HepG2 (cell line): ENCODE measurements around the gene DPP3. TPM values are rescaled to one million over a fixed set of nuclear protein-coding genes. Genes with fewer than 3 reads are reported as not detected.

Experiments used
- CHD4 ChIP-seq: fragments of 200-600 bp; sonication (generic); IDR thresholded peaks from 2 replicates; pipeline ENCODE4 v1.7.0; 2017; ENCODE audit warnings: mild to moderate bottlenecking, low read length, borderline replicate concordance
- GPN1 ChIP-seq: sonication (generic); formaldehyde crosslinking; IDR thresholded peaks from 2 replicates; pipeline ENCODE4 v1.5.1; 2020; ENCODE audit warnings: missing genetic modification reagents, borderline replicate concordance
- KIAA2018 ChIP-seq: sonication (generic); formaldehyde crosslinking; IDR thresholded peaks from 2 replicates; pipeline ENCODE4 v1.5.0; 2020; ENCODE audit warnings: mild to moderate bottlenecking, missing genetic modification reagents, borderline replicate concordance
- MATR3 ChIP-seq: sonication (generic); formaldehyde crosslinking; IDR thresholded peaks from 2 replicates; pipeline ENCODE4 v1.4.0; 2020; ENCODE audit warnings: missing genetic modification reagents
- RBM22 ChIP-seq: fragments of 200-400 bp; formaldehyde crosslinking; optimal IDR thresholded peaks from 2 replicates; pipeline ENCODE3; 2017; ENCODE audit warnings: mild to moderate bottlenecking, low read length, moderate library complexity
- RERE ChIP-seq: IDR thresholded peaks from 2 replicates; pipeline ENCODE4 v1.6.1; 2016; ENCODE audit warnings: low read depth, missing genetic modification reagents, missing compliant biosample characterization
- TEAD3 ChIP-seq: optimal IDR thresholded peaks from 2 replicates; pipeline ENCODE3; 2016; ENCODE audit warnings: borderline replicate concordance
- THAP8 ChIP-seq: sonication (generic); formaldehyde crosslinking; IDR thresholded peaks from 2 replicates; pipeline ENCODE4 v1.5.1; 2020; ENCODE audit warnings: missing genetic modification reagents, mild to moderate bottlenecking, borderline replicate concordance
- ZNF138 ChIP-seq: sonication (generic); formaldehyde crosslinking; IDR thresholded peaks from 2 replicates; pipeline ENCODE4 v1.5.0; 2020; ENCODE audit warnings: mild to moderate bottlenecking, low read depth, missing genetic modification reagents
- ZNF572 ChIP-seq: sonication (generic); formaldehyde crosslinking; IDR thresholded peaks from 2 replicates; pipeline ENCODE4 v1.5.1; 2020; ENCODE audit warnings: mild to moderate bottlenecking, missing genetic modification reagents
- polyA plus RNA-seq, 8 experiments: library from polyadenylated mRNA; depleted of rRNA in 3 of 8; stranded (reverse) in 7 of 8; unstranded in 1 of 8; fragments of >200 nt; fragmentation: Illumina TruSeq in 4 of 8; extraction: Trizol in 4 of 8; gene quantifications; 2 replicates each; pipeline versions ENCODE4 v1.2.1 to v1.2.3, GENCODE V29; 2011 to 2016; ENCODE audit warnings: low read depth in 4 of 8, missing spikeins in 1 of 8, mixed read lengths in 1 of 8; ENCODE audit not compliant: insufficient read depth in 1 of 8
- total RNA-seq, 5 experiments: library from RNA; depleted of rRNA; stranded (reverse); fragments of >200 nt; fragmentation: Illumina TruSeq; extraction: Trizol; gene quantifications; 2 replicates each; pipeline ENCODE4 v1.2.3, GENCODE V29; 2016; ENCODE audit warnings: low read depth in 1 of 5
- TF ChIP-seq, protein P1 (sequence below): sonication (generic); formaldehyde crosslinking; IDR thresholded peaks from 2 replicates; pipeline ENCODE4 v1.5.0; 2020; ENCODE audit warnings: mild to moderate bottlenecking, missing genetic modification reagents

The DPP3 gene
- total and polyA plus RNA-seq, 2 of the 13 experiments (the other 11 are each of a cell fraction or from before 2014, with no cell fraction given): 38.4 to 59.8 TPM

DNA sequence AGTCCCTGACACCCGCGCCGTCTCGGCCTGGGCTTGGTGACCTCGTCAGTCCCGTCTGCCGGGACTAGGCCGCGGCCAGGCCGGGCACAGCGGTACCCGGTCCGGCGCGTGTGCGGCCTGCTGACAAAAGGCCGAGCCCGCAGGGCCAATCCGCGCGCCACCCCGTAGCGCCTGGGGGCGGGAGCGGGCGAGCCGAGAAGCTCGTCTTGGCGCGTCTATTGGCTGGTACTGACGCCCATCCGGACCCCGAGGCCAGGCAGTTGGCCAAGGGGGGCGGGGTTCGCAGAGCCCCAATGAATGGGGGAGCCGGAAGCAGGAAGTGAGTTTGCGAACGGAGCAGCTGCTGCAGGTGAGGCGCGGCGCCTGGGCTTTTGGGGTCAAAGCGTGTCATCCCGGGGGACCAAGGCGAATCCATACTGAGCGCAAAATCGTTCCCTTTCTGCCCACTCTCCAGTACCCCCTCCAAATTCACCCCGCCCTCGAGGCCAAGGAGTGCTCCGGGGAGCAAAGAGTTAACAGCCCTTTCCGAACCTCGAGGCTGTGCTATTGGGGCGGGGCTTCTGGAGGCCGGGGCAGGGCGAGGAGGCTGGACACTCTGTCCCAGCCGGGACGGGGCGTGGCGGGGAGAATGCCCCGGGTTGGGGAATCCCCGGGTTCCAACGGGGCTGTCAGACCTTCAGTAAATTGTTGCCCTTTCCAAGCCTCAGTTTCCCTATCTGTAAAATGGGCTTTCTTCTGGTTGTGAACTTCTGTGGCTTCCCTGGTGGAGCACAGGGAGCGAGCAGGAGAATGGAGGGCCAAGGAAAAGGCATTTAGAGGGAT lies at the start of gene DPP3 (continued):
- TF ChIP-seq RERE (CRISPR knock-in tag) (no peak), KIAA2018 (CRISPR knock-in tag) (no peak), TEAD3 (CRISPR knock-in tag) (no peak), RBM22 (no peak), GPN1 (CRISPR knock-in tag) (no peak), ZNF572 (CRISPR knock-in tag) (0 out of 2 replicates have a peak, but pooled peaks have one; percentile 18), THAP8 (CRISPR knock-in tag) (0 out of 2 replicates have a peak, but pooled peaks have one; percentile 48), ZNF138 (peak; percentile 76; the same call in 1 of the 2 replicates), CHD4 (peak; percentile 99), MATR3 (no peak)
- TF ChIP-seq, protein P1, sequence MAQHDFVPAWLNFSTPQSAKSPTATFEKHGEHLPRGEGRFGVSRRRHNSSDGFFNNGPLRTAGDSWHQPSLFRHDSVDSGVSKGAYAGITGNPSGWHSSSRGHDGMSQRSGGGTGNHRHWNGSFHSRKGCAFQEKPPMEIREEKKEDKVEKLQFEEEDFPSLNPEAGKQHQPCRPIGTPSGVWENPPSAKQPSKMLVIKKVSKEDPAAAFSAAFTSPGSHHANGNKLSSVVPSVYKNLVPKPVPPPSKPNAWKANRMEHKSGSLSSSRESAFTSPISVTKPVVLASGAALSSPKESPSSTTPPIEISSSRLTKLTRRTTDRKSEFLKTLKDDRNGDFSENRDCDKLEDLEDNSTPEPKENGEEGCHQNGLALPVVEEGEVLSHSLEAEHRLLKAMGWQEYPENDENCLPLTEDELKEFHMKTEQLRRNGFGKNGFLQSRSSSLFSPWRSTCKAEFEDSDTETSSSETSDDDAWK: no peak
